Measurements from ENCODE around the gene CD24.
A peak's percentile ranks its signal among the peaks of the same experiment; 100 is the strongest.

DNA sequence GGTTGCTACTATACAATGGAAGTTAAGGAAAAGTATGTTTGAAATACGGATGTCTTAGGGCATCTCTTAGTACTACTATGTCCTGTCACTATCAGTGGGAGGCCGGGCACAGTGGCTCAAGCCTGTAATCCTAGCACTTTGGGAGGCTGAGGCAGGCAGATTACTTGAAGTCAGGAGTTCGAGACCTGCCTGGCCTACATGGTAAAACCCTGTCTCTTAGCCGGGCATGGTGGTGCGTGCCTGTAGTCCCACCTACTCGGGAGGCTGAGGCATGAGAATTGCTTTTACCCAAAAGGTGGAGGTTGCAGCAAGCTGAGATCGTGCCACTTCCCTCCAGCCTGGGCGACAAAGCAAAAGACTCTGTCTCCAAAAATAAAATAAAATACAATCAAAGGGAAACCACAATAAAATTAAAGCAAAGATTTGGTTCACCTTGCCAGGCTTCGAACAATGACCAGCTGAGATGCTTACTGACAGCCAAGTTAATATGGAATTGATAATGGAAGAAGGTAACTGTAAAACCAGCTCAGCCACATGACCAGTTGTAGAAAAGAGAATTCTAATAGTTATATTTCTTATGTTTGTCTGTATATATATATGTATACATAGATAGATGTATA is 6.5 kb downstream of the CD24 start:
- TF ChIP-seq BACH1 (IDR thresholded peaks at IDR 0.05; ENCODE audit: low read length): no peak
- TF ChIP-seq POLR2A (IDR thresholded peaks at IDR 0.05; ENCODE audit: control extremely low read depth in 1 of 2, low read depth in 2 of 2, low read length in 2 of 2): peak in 1 of 2 experiments; percentile 18; a peak in 1 of 3 replicates
- no peak for TF ChIP-seq BRCA1 (IDR thresholded peaks at IDR 0.05; ENCODE audit: low read depth, low read length)

All from H1 (cell line).